H9 (cell line): Measurements from ENCODE around the gene LFNG. TPM values are rescaled to one million over a fixed set of nuclear protein-coding genes. Genes with fewer than 3 reads are reported as not detected.
"Not testable (repeated sequence)": the region's sequence is repeated elsewhere in the genome, so short reads cannot be mapped to it uniquely, and the experiment has no call there.

ENCODE experiments used
- DNase-seq: peaks from one replicate; pipeline ENCODE4 v3.0.0-alpha.2; 2017
- H2AFZ ChIP-seq: one replicate; pipeline ENCODE4 v1.6.1; 2013; ENCODE audit warnings: mild to moderate bottlenecking, low read length, control low read depth, moderate library complexity
- H2AK5ac ChIP-seq: 2 replicates; pipeline ENCODE4 v1.6.1; 2013; ENCODE audit warnings: low read length, control low read depth, mixed read lengths; ENCODE audit not compliant: insufficient read length
- H2BK120ac ChIP-seq: one replicate; pipeline ENCODE4 v1.6.1; 2013; ENCODE audit warnings: low read depth, mild to moderate bottlenecking, low read length, control low read depth, inconsistent platforms; ENCODE audit not compliant: poor library complexity, severe bottlenecking
- H2BK12ac ChIP-seq: 2 replicates; pipeline ENCODE4 v1.6.1; 2013; ENCODE audit warnings: low read length, control low read depth, mixed read lengths, low read depth; ENCODE audit not compliant: insufficient read length
- H2BK15ac ChIP-seq: 2 replicates; pipeline ENCODE4 v1.6.1; 2013; ENCODE audit warnings: low read depth, low read length, control low read depth
- H2BK20ac ChIP-seq: one replicate; pipeline ENCODE4 v1.6.1; 2013; ENCODE audit warnings: low read depth, mild to moderate bottlenecking, low read length, control low read depth, inconsistent platforms; ENCODE audit not compliant: poor library complexity, severe bottlenecking
- H2BK5ac ChIP-seq: 2 replicates; pipeline ENCODE4 v1.6.1; 2013; ENCODE audit warnings: low read length, control low read depth, mixed read lengths; ENCODE audit not compliant: insufficient read length
- H3K14ac ChIP-seq: 2 replicates; pipeline ENCODE4 v1.6.1; 2013; ENCODE audit warnings: low read length, control low read depth; ENCODE audit not compliant: insufficient read depth
- H3K18ac ChIP-seq: 2 replicates; pipeline ENCODE4 v1.6.1; 2013; ENCODE audit warnings: low read depth, mild to moderate bottlenecking, mixed read lengths, low read length, control low read depth; ENCODE audit not compliant: insufficient read length
- H3K23ac ChIP-seq: 2 replicates; pipeline ENCODE4 v1.6.1; 2013; ENCODE audit warnings: low read length, control low read depth, mixed read lengths, low read depth; ENCODE audit not compliant: insufficient read length
- H3K23me2 ChIP-seq: 2 replicates; pipeline ENCODE4 v1.6.1; 2013; ENCODE audit warnings: low read depth, mild to moderate bottlenecking, mixed read lengths, low read length, control low read depth; ENCODE audit not compliant: insufficient read length, poor library complexity, severe bottlenecking
- H3K27ac ChIP-seq: 2 replicates; pipeline ENCODE4 v1.5.1; 2013; ENCODE audit warnings: low read length, control low read depth, mixed read lengths, low read depth; ENCODE audit not compliant: insufficient read length
- H3K27me3 ChIP-seq: 2 replicates; pipeline ENCODE4 v1.6.1; 2013; ENCODE audit warnings: low read length, control low read depth, inconsistent platforms; ENCODE audit not compliant: insufficient read depth
- H3K4ac ChIP-seq: 2 replicates; pipeline ENCODE4 v1.6.1; 2013; ENCODE audit warnings: low read depth, mild to moderate bottlenecking, control low read depth, inconsistent platforms, low read length, moderate library complexity
- H3K4me1 ChIP-seq: 2 replicates; pipeline ENCODE4 v1.6.1; 2013; ENCODE audit warnings: low read length, control low read depth, inconsistent platforms; ENCODE audit not compliant: insufficient read depth
- H3K4me2 ChIP-seq: 2 replicates; pipeline ENCODE4 v1.6.1; 2013; ENCODE audit warnings: low read length, control low read depth, mixed read lengths; ENCODE audit not compliant: insufficient read length, insufficient read depth
- H3K56ac ChIP-seq: 2 replicates; pipeline ENCODE4 v1.6.1; 2013; ENCODE audit warnings: low read depth, mild to moderate bottlenecking, mixed read lengths, low read length, control low read depth; ENCODE audit not compliant: insufficient read length
- H3K79me1 ChIP-seq: 2 replicates; pipeline ENCODE4 v1.6.1; 2013; ENCODE audit warnings: low read depth, mild to moderate bottlenecking, moderate library complexity, low read length, control low read depth, inconsistent platforms; ENCODE audit not compliant: insufficient read depth, poor library complexity, severe bottlenecking
- H3K79me2 ChIP-seq: 2 replicates; pipeline ENCODE4 v1.6.1; 2013; ENCODE audit warnings: low read length, control low read depth, inconsistent platforms; ENCODE audit not compliant: insufficient read depth
- H3K9ac ChIP-seq: 2 replicates; pipeline ENCODE4 v1.6.1; 2013; ENCODE audit warnings: low read length, control low read depth, mixed read lengths; ENCODE audit not compliant: insufficient read length; ENCODE audit errors: extremely low read depth
- H3K9me3 ChIP-seq: one replicate; pipeline ENCODE4 v1.6.1; 2013; ENCODE audit warnings: low read depth, low read length, inconsistent platforms; ENCODE audit not compliant: control insufficient read depth
- H3T11ph ChIP-seq: one replicate; pipeline ENCODE4 v1.6.1; 2013; ENCODE audit warnings: mild to moderate bottlenecking, low read length, control low read depth, inconsistent platforms
- H4K20me1 ChIP-seq: one replicate; pipeline ENCODE4 v1.6.1; 2013; ENCODE audit not compliant: control insufficient read depth, insufficient read length, insufficient read depth
- H4K5ac ChIP-seq: 2 replicates; pipeline ENCODE4 v1.6.1; 2013; ENCODE audit warnings: low read depth, mild to moderate bottlenecking, mixed read lengths, low read length, control low read depth; ENCODE audit not compliant: insufficient read length
- H4K8ac ChIP-seq: replicated peaks from 2 replicates; pipeline ENCODE4 v1.6.1; 2013; ENCODE audit warnings: low read length, control low read depth, mixed read lengths, low read depth; ENCODE audit not compliant: insufficient read length
- H4K91ac ChIP-seq: 2 replicates; pipeline ENCODE4 v1.6.1; 2013; ENCODE audit warnings: low read depth, mild to moderate bottlenecking, moderate library complexity, mixed read lengths, low read length, control low read depth; ENCODE audit not compliant: insufficient read length
- H3K27ac Mint-ChIP-seq, 3 experiments: 2 replicates in 2 of 3; 3 replicates in 1 of 3; pipeline ENCODE4 v1.8.0; 2020 to 2021; ENCODE audit warnings: mixed read lengths in 3 of 3, mild to moderate bottlenecking in 1 of 3, moderate library complexity in 1 of 3
- H3K27me3 Mint-ChIP-seq: 2 replicates; pipeline ENCODE4 v1.8.0; 2021; ENCODE audit warnings: low read depth, mild to moderate bottlenecking, moderate library complexity, mixed read lengths
- H3K36me3 Mint-ChIP-seq, 3 experiments: 2 replicates in 2 of 3; 3 replicates in 1 of 3; pipeline ENCODE4 v1.8.0; 2020 to 2021; ENCODE audit warnings: low read depth in 3 of 3, mixed read lengths in 3 of 3; ENCODE audit not compliant: insufficient read depth in 1 of 3
- H3K4me1 Mint-ChIP-seq, 2 experiments: 2 replicates each; pipeline ENCODE4 v1.8.0; 2020; ENCODE audit warnings: mixed read lengths in 2 of 2
- H3K4me3 Mint-ChIP-seq, 2 experiments: 2 replicates in 1 of 2; 3 replicates in 1 of 2; pipeline ENCODE4 v1.8.0; 2020 to 2021; ENCODE audit warnings: mild to moderate bottlenecking in 2 of 2, mixed read lengths in 2 of 2, moderate library complexity in 1 of 2
- H3K9me3 Mint-ChIP-seq, 2 experiments: 2 replicates in 1 of 2; 3 replicates in 1 of 2; pipeline ENCODE4 v1.8.0; 2020; ENCODE audit warnings: mild to moderate bottlenecking in 2 of 2, mixed read lengths in 2 of 2, moderate library complexity in 1 of 2
- WGBS: extraction: QIAGEN DNeasy Blood & Tissue Kit; methylation state at CpG from one replicate; pipeline ENCODE4 v1.1.7; 2013; ENCODE audit warnings: missing lambda C conversion rate, low lambda C conversion rate, mixed read lengths; ENCODE audit not compliant: insufficient read length; ENCODE audit errors: extremely low coverage; 5-methylcytosine and 5-hydroxymethylcytosine counted together
- total RNA-seq: library from RNA; stranded (reverse); gene quantifications from 2 replicates; pipeline ENCODE4 v1.2.1, GENCODE V29; 2021

Gene LFNG
- total RNA-seq, 1 experiment from 2014 or later = 52.9 TPM

DNA sequence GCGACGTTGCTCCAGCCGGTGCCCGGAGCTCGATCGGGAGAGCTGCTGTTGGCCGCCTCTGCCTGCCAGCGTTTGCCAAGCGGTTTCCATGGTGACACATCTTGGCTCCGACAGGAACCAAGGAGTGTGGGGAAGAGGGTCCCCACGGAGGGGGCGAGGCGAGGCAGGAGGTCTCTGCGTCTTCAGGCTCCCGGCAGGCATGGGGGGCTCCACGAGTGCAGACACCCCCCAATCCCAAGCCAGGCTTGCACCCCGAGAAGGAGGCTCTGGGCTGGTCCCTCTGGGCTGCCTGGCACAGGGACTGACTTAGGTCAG lies 12.2 kb downstream of the LFNG start:
- not testable (repeated sequence) for H3K4ac ChIP-seq, H3K27ac Mint-ChIP-seq, H3T11ph ChIP-seq, H3K4me1 ChIP-seq, H4K91ac ChIP-seq, H3K27me3 ChIP-seq, H3K4me3 Mint-ChIP-seq, H3K23ac ChIP-seq, H3K18ac ChIP-seq, H2BK12ac ChIP-seq, H2AK5ac ChIP-seq, H3K56ac ChIP-seq, H4K8ac ChIP-seq, H2AFZ ChIP-seq, H3K79me1 ChIP-seq, H4K20me1 ChIP-seq, H2BK120ac ChIP-seq, H3K4me2 ChIP-seq, H3K9me3 Mint-ChIP-seq, H3K14ac ChIP-seq, H3K9me3 ChIP-seq, H3K27me3 Mint-ChIP-seq, H3K9ac ChIP-seq, H2BK20ac ChIP-seq, DNase-seq, H3K27ac ChIP-seq, H2BK15ac ChIP-seq, H3K79me2 ChIP-seq, H3K23me2 ChIP-seq, H4K5ac ChIP-seq, H2BK5ac ChIP-seq
- no CpG with 5 or more reads among the region's 17 CpGs for WGBS
- Mint-ChIP-seq H3K4me1 (peaks cover 20 to 23% of the 10 kb centered on the region in 2 experiments), H3K36me3 (peaks cover 0 to 20% (median 20%) of the 10 kb centered on the region in 3 experiments; a peak in 5 of 7 replicates)

DNA sequence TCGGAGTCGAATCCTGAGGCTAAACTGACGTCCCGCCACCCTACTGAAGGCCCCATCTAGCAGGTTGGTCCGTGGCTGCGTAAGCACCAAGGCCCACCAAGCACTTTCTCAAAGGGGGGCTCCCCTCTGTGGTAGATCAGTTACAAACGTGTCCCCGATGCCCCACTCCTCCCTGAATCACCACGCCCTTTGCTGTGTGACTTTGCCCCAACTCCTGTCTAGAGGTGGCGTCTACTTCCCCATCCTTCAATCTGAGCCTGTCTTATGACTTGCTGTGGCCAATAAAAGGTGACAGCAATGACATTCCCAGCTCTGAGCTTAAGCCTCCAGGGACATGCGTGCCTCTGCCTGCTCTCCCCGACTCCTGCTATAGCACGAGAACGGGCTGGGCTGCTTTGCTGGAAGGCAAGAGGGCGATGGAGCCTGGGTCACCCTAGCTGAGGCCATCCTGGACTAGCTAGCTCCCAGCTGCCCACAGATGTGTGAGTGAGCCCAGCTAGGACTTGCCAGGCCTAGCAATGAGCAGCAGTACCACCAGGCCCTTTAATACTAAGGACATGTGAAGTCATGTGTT lies 12.7 kb downstream of the LFNG start:
- H4K8ac ChIP-seq, H2BK15ac ChIP-seq, H3K79me1 ChIP-seq, H2BK12ac ChIP-seq, H4K20me1 ChIP-seq, H3K27me3 ChIP-seq, H3K9me3 Mint-ChIP-seq, H3K14ac ChIP-seq, H4K5ac ChIP-seq, H2BK5ac ChIP-seq, H3K23me2 ChIP-seq, H3K27me3 Mint-ChIP-seq, H3K79me2 ChIP-seq, DNase-seq, H3K9ac ChIP-seq, H3K4ac ChIP-seq, H3K4me3 Mint-ChIP-seq, H3K18ac ChIP-seq, H2AK5ac ChIP-seq, H3K4me2 ChIP-seq, H2BK20ac ChIP-seq, H3K23ac ChIP-seq, H3T11ph ChIP-seq, H3K27ac ChIP-seq, H2AFZ ChIP-seq, H3K9me3 ChIP-seq, H3K56ac ChIP-seq, H4K91ac ChIP-seq, H3K4me1 ChIP-seq, H2BK120ac ChIP-seq: not testable (repeated sequence)
- H3K36me3 Mint-ChIP-seq = peaks cover 0 to 16% (median 15%) of the 10 kb centered on the region in 3 experiments; a peak in 5 of 7 replicates
- H3K4me1 Mint-ChIP-seq = peaks cover 19 to 20% of the 10 kb centered on the region in 2 experiments
- no CpG with 5 or more reads among the region's 15 CpGs for WGBS
- H3K27ac Mint-ChIP-seq = peak overlapping the region in 1 of 3 experiments; percentile 55; a peak in 1 of 7 replicates
